Activated CD4-positive, alpha-beta memory T cell treated with anti-CD3 and anti-CD28 coated beads, Interleukin-2, amount 10 ng/mL, durations not matched to agents 7 days and 5 days (primary cell): ENCODE results near the gene PXDN. TPM values are rescaled to one million over a fixed set of nuclear protein-coding genes. Genes with fewer than 3 reads are reported as not detected.

ENCODE experiments used
- CTCF ChIA-PET: fragments of 350-600 bp; sonication (Branson Sonifier 250); formaldehyde crosslinking; loops from one replicate; lab custom pipeline; 2021; ENCODE audit warnings: antibody characterized with exemption, inconsistent platforms; lab: Charles Lee
- POLR2A ChIA-PET: fragments of 350-600 bp; sonication (Branson Sonifier 250); formaldehyde crosslinking; loops from one replicate; lab custom pipeline; 2021; ENCODE audit warnings: antibody characterized with exemption; lab: Charles Lee
- DNase-seq: peaks from one replicate; pipeline ENCODE4 v3.0.0-alpha.2; 2020
- H3K27ac Mint-ChIP-seq: one replicate; pipeline ENCODE4 v1.8.0; 2021; ENCODE audit warnings: mild to moderate bottlenecking, mixed read lengths
- H3K27me3 Mint-ChIP-seq: one replicate; pipeline ENCODE4 v1.8.0; 2021; ENCODE audit warnings: mixed read lengths
- H3K36me3 Mint-ChIP-seq: one replicate; pipeline ENCODE4 v1.8.0; 2021; ENCODE audit warnings: low read depth, mixed read lengths
- H3K4me1 Mint-ChIP-seq: one replicate; pipeline ENCODE4 v1.8.0; 2021; ENCODE audit warnings: mixed read lengths
- H3K4me3 Mint-ChIP-seq: one replicate; pipeline ENCODE4 v1.8.0; 2021; ENCODE audit warnings: mild to moderate bottlenecking, mixed read lengths
- H3K9me3 Mint-ChIP-seq: one replicate; pipeline ENCODE4 v1.8.0; 2021; ENCODE audit warnings: mixed read lengths
- total RNA-seq, 2 experiments: library from RNA; stranded (reverse); gene quantifications; one replicate each; pipeline ENCODE4 v1.2.3, GENCODE V29; 2021

PXDN gene
- total RNA-seq = not detected

- Mint-ChIP-seq H3K4me1 (peaks cover 2% of the 10 kb centered on the region), H3K36me3 (no peaks in the 10 kb centered on the region), H3K27ac (no peak within 1 kb of the TSS), H3K27me3 (peaks cover 34% of the 10 kb centered on the region), H3K4me3 (no peak within 1 kb of the TSS), H3K9me3 (no peaks in the 10 kb centered on the region)
- POLR2A ChIA-PET = no interaction called here
- no peak for DNase-seq
- CTCF ChIA-PET = no interaction called here
These were observed at the start of gene PXDN for GRCh38 chr2:1744446-1745170. PXDN (minus strand) TSS chr2:1744515; CDS start chr2:1744455, 60 bp downstream.

- H3K27ac Mint-ChIP-seq = no peak overlapping the region
- DNase-seq = no peak
- H3K27me3 Mint-ChIP-seq = no peaks in the 10 kb centered on the region
- POLR2A ChIA-PET = no interaction called here
- H3K4me3 Mint-ChIP-seq = no peak overlapping the region
- H3K9me3 Mint-ChIP-seq = no peaks in the 10 kb centered on the region
- H3K36me3 Mint-ChIP-seq = no peaks in the 10 kb centered on the region
- CTCF ChIA-PET = no interaction called here
- H3K4me1 Mint-ChIP-seq = no peaks in the 10 kb centered on the region
These were observed 49.6 kb upstream of the PXDN start for GRCh38 chr2:1793868-1794445.

GRCh38 chr2:1793001-1793867 is 48.9 kb upstream of the PXDN start:
- POLR2A ChIA-PET = no interaction called here
- DNase-seq = no peak
- Mint-ChIP-seq H3K4me1 (no peaks in the 10 kb centered on the region), H3K27me3 (no peaks in the 10 kb centered on the region), H3K4me3 (no peak overlapping the region), H3K9me3 (no peaks in the 10 kb centered on the region), H3K36me3 (no peaks in the 10 kb centered on the region), H3K27ac (no peak overlapping the region)
- CTCF ChIA-PET = no interaction called here

GRCh38 chr2:1791685-1792435 is 47.5 kb upstream of the PXDN start:
- Mint-ChIP-seq H3K27me3 (no peaks in the 10 kb centered on the region), H3K27ac (no peak overlapping the region), H3K4me1 (no peaks in the 10 kb centered on the region), H3K36me3 (no peaks in the 10 kb centered on the region), H3K9me3 (no peaks in the 10 kb centered on the region), H3K4me3 (no peak overlapping the region)
- no peak for DNase-seq
- ChIA-PET POLR2A (no interaction called here), CTCF (no interaction called here)

GRCh38 chr2:1791006-1791605 is 46.8 kb upstream of the PXDN start:
- H3K36me3 Mint-ChIP-seq = no peaks in the 10 kb centered on the region
- H3K27me3 Mint-ChIP-seq = no peaks in the 10 kb centered on the region
- no peak overlapping the region for H3K27ac Mint-ChIP-seq
- ChIA-PET POLR2A (no interaction called here), CTCF (no interaction called here)
- DNase-seq = no peak
- H3K4me3 Mint-ChIP-seq = no peak overlapping the region
- no peaks in the 10 kb centered on the region for H3K4me1 Mint-ChIP-seq
- no peaks in the 10 kb centered on the region for H3K9me3 Mint-ChIP-seq

GRCh38 chr2:1790473-1790872 is 46.2 kb upstream of the PXDN start:
- Mint-ChIP-seq H3K4me3 (no peak overlapping the region), H3K36me3 (no peaks in the 10 kb centered on the region), H3K27ac (no peak overlapping the region), H3K27me3 (no peaks in the 10 kb centered on the region), H3K9me3 (no peaks in the 10 kb centered on the region), H3K4me1 (no peaks in the 10 kb centered on the region)
- CTCF ChIA-PET = no interaction called here
- POLR2A ChIA-PET = no interaction called here
- DNase-seq = no peak

- Mint-ChIP-seq H3K4me3 (no peak overlapping the region), H3K27ac (no peak overlapping the region), H3K36me3 (no peaks in the 10 kb centered on the region), H3K9me3 (no peaks in the 10 kb centered on the region), H3K4me1 (no peaks in the 10 kb centered on the region), H3K27me3 (peaks cover 1% of the 10 kb centered on the region)
- CTCF ChIA-PET = no interaction called here
- POLR2A ChIA-PET = no interaction called here
- DNase-seq = no peak
These were observed 45.3 kb upstream of the PXDN start for GRCh38 chr2:1789610-1790009.

- POLR2A ChIA-PET = no interaction called here
- no peaks in the 10 kb centered on the region for H3K36me3 Mint-ChIP-seq
- H3K9me3 Mint-ChIP-seq = no peaks in the 10 kb centered on the region
- CTCF ChIA-PET = interaction anchor here (1.6 kb wide), 1 partner anchor 19 kb away, joined by 4 read pairs; no protein-coding TSS in a partner anchor
- H3K4me3 Mint-ChIP-seq = no peak overlapping the region
- no peak for DNase-seq
- H3K27ac Mint-ChIP-seq = no peak overlapping the region
- peaks cover 2% of the 10 kb centered on the region for H3K27me3 Mint-ChIP-seq
- no peaks in the 10 kb centered on the region for H3K4me1 Mint-ChIP-seq
These were observed 44.2 kb upstream of the PXDN start for GRCh38 chr2:1788478-1788959.

- H3K36me3 Mint-ChIP-seq = no peaks in the 10 kb centered on the region
- no peak overlapping the region for H3K27ac Mint-ChIP-seq
- H3K4me3 Mint-ChIP-seq = no peak overlapping the region
- POLR2A ChIA-PET = no interaction called here
- no peak for DNase-seq
- no peaks in the 10 kb centered on the region for H3K9me3 Mint-ChIP-seq
- H3K27me3 Mint-ChIP-seq = peaks cover 2% of the 10 kb centered on the region
- CTCF ChIA-PET = interaction anchor here (1.6 kb wide), 1 partner anchor 19 kb away, joined by 4 read pairs; no protein-coding TSS in a partner anchor
- H3K4me1 Mint-ChIP-seq = no peaks in the 10 kb centered on the region
These were observed 43.6 kb upstream of the PXDN start for GRCh38 chr2:1787755-1788477.

- no peak for DNase-seq
- Mint-ChIP-seq H3K9me3 (no peaks in the 10 kb centered on the region), H3K27me3 (peaks cover 2% of the 10 kb centered on the region), H3K27ac (no peak overlapping the region), H3K4me3 (no peak overlapping the region), H3K4me1 (no peaks in the 10 kb centered on the region), H3K36me3 (no peaks in the 10 kb centered on the region)
- ChIA-PET POLR2A (no interaction called here), CTCF (no interaction called here)
These were observed 40.8 kb upstream of the PXDN start for GRCh38 chr2:1784986-1785617.

GRCh38 chr2:1784087-1784486 is 39.8 kb upstream of the PXDN start:
- POLR2A ChIA-PET = no interaction called here
- H3K9me3 Mint-ChIP-seq = no peaks in the 10 kb centered on the region

GRCh38 chr2:1782514-1782913 is 38.2 kb upstream of the PXDN start:
- H3K9me3 Mint-ChIP-seq = no peaks in the 10 kb centered on the region
- no peaks in the 10 kb centered on the region for H3K36me3 Mint-ChIP-seq
- no peak overlapping the region for H3K4me3 Mint-ChIP-seq
- no peaks in the 10 kb centered on the region for H3K4me1 Mint-ChIP-seq
- H3K27me3 Mint-ChIP-seq = peaks cover 2% of the 10 kb centered on the region
- POLR2A ChIA-PET = no interaction called here
- CTCF ChIA-PET = no interaction called here
- no peak for DNase-seq
- H3K27ac Mint-ChIP-seq = no peak overlapping the region

More at GRCh38 chr2:1784087-1784486, 39.8 kb upstream of the PXDN start:
- no peaks in the 10 kb centered on the region for H3K36me3 Mint-ChIP-seq
- no peak overlapping the region for H3K27ac Mint-ChIP-seq
- CTCF ChIA-PET = no interaction called here
- peaks cover 2% of the 10 kb centered on the region for H3K27me3 Mint-ChIP-seq
- H3K4me3 Mint-ChIP-seq = no peak overlapping the region
- DNase-seq = no peak
- no peaks in the 10 kb centered on the region for H3K4me1 Mint-ChIP-seq
